SK-N-SH (cell line): Measurements from ENCODE around the gene WWOX. TPM values are rescaled to one million over a fixed set of nuclear protein-coding genes. Genes with fewer than 3 reads are reported as not detected.

Experiments
- CTCF ChIA-PET: fragments of 300-600, 350-600 bp; formaldehyde crosslinking; extraction: SDS; loops from one replicate; lab custom pipeline; 2021; lab: Yijun Ruan, JAX
- POLR2A ChIA-PET: fragments of 350-600 bp; sonication (Branson Sonifier 250); formaldehyde crosslinking; extraction: SDS; loops from one replicate; lab custom pipeline; 2020; ENCODE audit warnings: antibody characterized with exemption, inconsistent platforms; lab: Yijun Ruan, JAX
- DNase-seq: peaks from one replicate; pipeline ENCODE4 v3.0.0; 2012
- H2AFZ ChIP-seq: fragments of 200-600 bp; sonication (generic); 2 replicates; pipeline ENCODE4 v1.8.1; 2016; ENCODE audit warnings: antibody characterized with exemption, mild to moderate bottlenecking, low read depth
- H3F3A ChIP-seq: fragments of 200-600 bp; sonication (generic); replicated peaks from 2 replicates; pipeline ENCODE3; 2016; ENCODE audit warnings: antibody characterized with exemption, mild to moderate bottlenecking; ENCODE audit not compliant: insufficient read depth
- H3K27ac ChIP-seq, 2 experiments: fragments of 200-500 bp in 1 of 2; fragments of 200-600 bp in 1 of 2; sonication (Bioruptor generic) in 1 of 2; sonication (generic), shearing (Covaris generic) in 1 of 2; 2 replicates each; pipeline versions ENCODE4 v1.5.1 to v1.6.1; 2014 to 2016; ENCODE audit warnings: low read depth in 2 of 2, inconsistent platforms in 1 of 2, low read length in 1 of 2, mild to moderate bottlenecking in 1 of 2, mixed read lengths in 1 of 2
- H3K27me3 ChIP-seq: fragments of 200-600 bp; sonication (generic), shearing (Covaris generic); 2 replicates; pipeline ENCODE4 v1.6.1; 2016; ENCODE audit warnings: mixed run types; ENCODE audit not compliant: insufficient read depth
- H3K36me3 ChIP-seq, 2 experiments: fragments of 200-500 bp in 1 of 2; fragments of 200-600 bp in 1 of 2; sonication (Bioruptor generic) in 1 of 2; sonication (generic) in 1 of 2; replicated peaks in 1 of 2; 2 replicates each; pipeline versions ENCODE3 to v1.5.1; 2014 to 2016; ENCODE audit warnings: low read length in 1 of 2, mild to moderate bottlenecking in 1 of 2; ENCODE audit not compliant: insufficient read depth in 2 of 2, control insufficient read depth in 1 of 2
- H3K4me1 ChIP-seq, 2 experiments: fragments of 200-500 bp in 1 of 2; fragments of 200-600 bp in 1 of 2; sonication (Bioruptor generic) in 1 of 2; sonication (generic), shearing (Covaris generic) in 1 of 2; 2 replicates each; pipeline versions ENCODE4 v1.5.1 to v1.6.1; 2014 to 2016; ENCODE audit warnings: low read depth in 1 of 2, low read length in 1 of 2, mixed run types in 1 of 2; ENCODE audit not compliant: insufficient read depth in 2 of 2, control insufficient read depth in 1 of 2
- H3K4me2 ChIP-seq: fragments of 200-600 bp; sonication (generic), shearing (Covaris generic); 2 replicates; pipeline ENCODE4 v1.6.1; 2017; ENCODE audit warnings: mixed run types
- H3K4me3 ChIP-seq, 2 experiments: fragments of 200-500 bp in 1 of 2; fragments of 200-600 bp in 1 of 2; sonication (Bioruptor generic) in 1 of 2; sonication (generic), shearing (Covaris generic) in 1 of 2; 2 replicates each; pipeline versions ENCODE4 v1.5.1 to v1.8.1; 2014 to 2016; ENCODE audit warnings: low read depth in 2 of 2, inconsistent platforms in 1 of 2, low read length in 1 of 2, mild to moderate bottlenecking in 1 of 2, mixed read lengths in 1 of 2, moderate library complexity in 1 of 2
- H3K79me2 ChIP-seq: fragments of 200-600 bp; sonication (generic); 2 replicates; pipeline ENCODE4 v1.8.1; 2017; ENCODE audit warnings: mild to moderate bottlenecking; ENCODE audit not compliant: insufficient read depth
- H3K9ac ChIP-seq: fragments of 200-600 bp; sonication (generic); 2 replicates; pipeline ENCODE4 v1.6.1; 2017; ENCODE audit warnings: mixed run types
- H3K9me2 ChIP-seq: fragments of 200-600 bp; sonication (generic); 2 replicates; pipeline ENCODE4 v1.6.1; 2017; ENCODE audit warnings: mixed run types
- H3K9me3 ChIP-seq: fragments of 200-600 bp; sonication (generic); 2 replicates; pipeline ENCODE4 v1.6.1; 2017; ENCODE audit warnings: mixed run types, mild to moderate bottlenecking, moderate library complexity
- H4K20me1 ChIP-seq: fragments of 200-600 bp; sonication (generic); 2 replicates; pipeline ENCODE4 v1.6.1; 2017; ENCODE audit warnings: mild to moderate bottlenecking, mixed run types; ENCODE audit not compliant: insufficient read depth
- CHD2 ChIP-seq: fragments of 150-350 bp; IDR thresholded peaks from 2 replicates; pipeline ENCODE4 v1.6.1; 2018; ENCODE audit warnings: low read length; ENCODE audit not compliant: partially characterized antibody
- EP300 ChIP-seq, 2 experiments: IDR thresholded peaks; 2 replicates each; pipeline versions ENCODE4 v1.4.0 to v1.6.1; 2012; ENCODE audit warnings: borderline replicate concordance in 1 of 2, low read depth in 1 of 2, low read length in 1 of 2
- EZH2phosphoT487 ChIP-seq: fragments of 200-600 bp; sonication (generic); IDR thresholded peaks from 2 replicates; pipeline ENCODE4 v1.6.1; 2017; ENCODE audit warnings: low read depth, mixed run types, mild to moderate bottlenecking, antibody characterized with exemption, moderate library complexity, borderline replicate concordance
- FOXM1 ChIP-seq: IDR thresholded peaks from 2 replicates; pipeline ENCODE4 v1.4.0; 2012; ENCODE audit warnings: low read depth, mild to moderate bottlenecking
- GABPA ChIP-seq: IDR thresholded peaks from 2 replicates; pipeline ENCODE4 v1.4.0; 2012; ENCODE audit warnings: low read depth, mild to moderate bottlenecking
- MEF2A ChIP-seq: IDR thresholded peaks from 2 replicates; pipeline ENCODE4 v1.4.0; 2012; ENCODE audit warnings: low read depth, borderline replicate concordance
- POLR2AphosphoS5 ChIP-seq: IDR thresholded peaks from 2 replicates; pipeline ENCODE4 v1.6.1; 2012; ENCODE audit warnings: low read depth, low read length
- RFX5 ChIP-seq: IDR thresholded peaks from 2 replicates; pipeline ENCODE4 v1.6.1; 2012; ENCODE audit warnings: mild to moderate bottlenecking, improper control_type of control experiment, low read length
- RXRA ChIP-seq: IDR thresholded peaks from 2 replicates; pipeline ENCODE4 v1.4.0; 2012; ENCODE audit warnings: low read depth, mild to moderate bottlenecking, borderline replicate concordance
- SMC3 ChIP-seq: IDR thresholded peaks from 2 replicates; pipeline ENCODE4 v1.6.1; 2012; ENCODE audit warnings: low read depth, low read length, improper control_type of control experiment
- TAF1 ChIP-seq: IDR thresholded peaks from 2 replicates; pipeline ENCODE4 v1.6.1; 2012; ENCODE audit warnings: low read depth, mild to moderate bottlenecking, low read length, moderate library complexity, borderline replicate concordance
- TEAD4 ChIP-seq: IDR thresholded peaks from 2 replicates; pipeline ENCODE4 v1.4.0; 2012; ENCODE audit warnings: mild to moderate bottlenecking, borderline replicate concordance; ENCODE audit not compliant: insufficient read depth
- USF2 ChIP-seq: fragments of 150-350 bp; IDR thresholded peaks from 2 replicates; pipeline ENCODE4 v1.6.1; 2017; ENCODE audit warnings: antibody characterized with exemption, low read length, low read depth, borderline replicate concordance
- WGBS: methylation state at CpG from one replicate; pipeline ENCODE4 v1.1.6; 2017; ENCODE audit warnings: low lambda C conversion rate; 5-methylcytosine and 5-hydroxymethylcytosine counted together
- polyA plus RNA-seq, 3 experiments: library from polyadenylated mRNA; depleted of rRNA; stranded (reverse); fragments of >200 nt; gene quantifications; 2 replicates each; pipeline ENCODE4 v1.2.3, GENCODE V29; 2012
- TF ChIP-seq, protein P1 (sequence below): IDR thresholded peaks from 2 replicates; pipeline ENCODE4 v1.4.0; 2012; ENCODE audit warnings: low read depth
- TF ChIP-seq, protein P2 (sequence below): IDR thresholded peaks from 2 replicates; pipeline ENCODE4; 2012
- TF ChIP-seq, protein P3 (sequence below): fragments of 200-600 bp; sonication (generic); IDR thresholded peaks from 2 replicates; pipeline ENCODE4 v1.6.1; 2017; ENCODE audit warnings: antibody characterized with exemption, mild to moderate bottlenecking, moderate library complexity
- TF ChIP-seq, protein P4 (sequence below): IDR thresholded peaks from 2 replicates; pipeline ENCODE4 v1.6.1; 2012; ENCODE audit warnings: mild to moderate bottlenecking, low read depth, low read length, moderate library complexity

Gene WWOX
- polyA plus RNA-seq, 1 of the 3 experiments (the other 2 are of a cell fraction): 10.8 TPM

DNA sequence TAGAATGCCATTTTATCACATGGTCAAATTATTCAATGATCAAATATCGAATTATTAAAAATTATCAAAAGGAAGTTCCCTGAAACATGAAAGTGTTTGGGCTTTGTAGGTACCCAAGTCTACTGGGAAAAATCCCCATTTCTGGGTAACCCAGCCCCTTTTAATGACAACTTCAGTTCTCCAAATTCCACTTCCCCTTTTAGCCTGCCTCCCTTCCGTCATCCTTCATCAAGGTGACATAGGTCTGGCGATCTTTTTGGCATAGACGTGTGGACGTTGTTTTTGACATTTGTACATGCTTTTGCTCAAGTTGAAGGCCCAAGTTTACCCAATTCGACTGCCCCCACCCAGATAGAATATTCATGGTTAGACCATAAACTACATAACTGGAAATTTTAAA is 840.1 kb downstream of the WWOX start:
- DNase-seq: no peak
- Histone ChIP-seq H2AFZ (no peak overlapping the region), H4K20me1 (no peaks in the 10 kb centered on the region), H3K9ac (no peak overlapping the region), H3K4me1 (no peaks in the 10 kb centered on the region), H3K9me2 (no peaks in the 10 kb centered on the region), H3K36me3 (no peaks in the 10 kb centered on the region), H3K79me2 (no peaks in the 10 kb centered on the region), H3K27me3 (no peaks in the 10 kb centered on the region), H3K4me2 (no peak overlapping the region), H3K4me3 (no peak overlapping the region), H3F3A (no peaks in the 10 kb centered on the region), H3K27ac (no peak overlapping the region), H3K9me3 (no peaks in the 10 kb centered on the region)
- WGBS: 32% methylated on average over 6 of the region's 6 CpGs
- ChIA-PET POLR2A (no interaction called here), CTCF (interaction anchor here (1.4 kb wide), 1 partner anchor 14 kb away, joined by 3 read pairs; no protein-coding TSS in a partner anchor)
- TF ChIP-seq, protein P1, sequence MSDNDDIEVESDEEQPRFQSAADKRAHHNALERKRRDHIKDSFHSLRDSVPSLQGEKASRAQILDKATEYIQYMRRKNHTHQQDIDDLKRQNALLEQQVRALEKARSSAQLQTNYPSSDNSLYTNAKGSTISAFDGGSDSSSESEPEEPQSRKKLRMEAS: no peak
- TF ChIP-seq EP300 (IDR thresholded peaks at IDR 0.05; ENCODE audit: borderline replicate concordance in 1 of 2, low read depth in 1 of 2, low read length in 1 of 2) (no peak), USF2 (no peak), RFX5 (no peak), EZH2phosphoT487 (no peak), TEAD4 (no peak), TAF1 (no peak), FOXM1 (no peak), CHD2 (no peak), GABPA (no peak), MEF2A (no peak), POLR2AphosphoS5 (no peak), RXRA (no peak), SMC3 (no peak)
- TF ChIP-seq, protein P2, sequence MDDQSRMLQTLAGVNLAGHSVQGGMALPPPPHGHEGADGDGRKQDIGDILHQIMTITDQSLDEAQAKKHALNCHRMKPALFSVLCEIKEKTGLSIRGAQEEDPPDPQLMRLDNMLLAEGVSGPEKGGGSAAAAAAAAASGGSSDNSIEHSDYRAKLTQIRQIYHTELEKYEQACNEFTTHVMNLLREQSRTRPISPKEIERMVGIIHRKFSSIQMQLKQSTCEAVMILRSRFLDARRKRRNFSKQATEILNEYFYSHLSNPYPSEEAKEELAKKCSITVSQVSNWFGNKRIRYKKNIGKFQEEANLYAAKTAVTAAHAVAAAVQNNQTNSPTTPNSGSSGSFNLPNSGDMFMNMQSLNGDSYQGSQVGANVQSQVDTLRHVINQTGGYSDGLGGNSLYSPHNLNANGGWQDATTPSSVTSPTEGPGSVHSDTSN: no peak
- TF ChIP-seq, protein P3, sequence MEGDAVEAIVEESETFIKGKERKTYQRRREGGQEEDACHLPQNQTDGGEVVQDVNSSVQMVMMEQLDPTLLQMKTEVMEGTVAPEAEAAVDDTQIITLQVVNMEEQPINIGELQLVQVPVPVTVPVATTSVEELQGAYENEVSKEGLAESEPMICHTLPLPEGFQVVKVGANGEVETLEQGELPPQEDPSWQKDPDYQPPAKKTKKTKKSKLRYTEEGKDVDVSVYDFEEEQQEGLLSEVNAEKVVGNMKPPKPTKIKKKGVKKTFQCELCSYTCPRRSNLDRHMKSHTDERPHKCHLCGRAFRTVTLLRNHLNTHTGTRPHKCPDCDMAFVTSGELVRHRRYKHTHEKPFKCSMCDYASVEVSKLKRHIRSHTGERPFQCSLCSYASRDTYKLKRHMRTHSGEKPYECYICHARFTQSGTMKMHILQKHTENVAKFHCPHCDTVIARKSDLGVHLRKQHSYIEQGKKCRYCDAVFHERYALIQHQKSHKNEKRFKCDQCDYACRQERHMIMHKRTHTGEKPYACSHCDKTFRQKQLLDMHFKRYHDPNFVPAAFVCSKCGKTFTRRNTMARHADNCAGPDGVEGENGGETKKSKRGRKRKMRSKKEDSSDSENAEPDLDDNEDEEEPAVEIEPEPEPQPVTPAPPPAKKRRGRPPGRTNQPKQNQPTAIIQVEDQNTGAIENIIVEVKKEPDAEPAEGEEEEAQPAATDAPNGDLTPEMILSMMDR: no peak
- TF ChIP-seq, protein P4, sequence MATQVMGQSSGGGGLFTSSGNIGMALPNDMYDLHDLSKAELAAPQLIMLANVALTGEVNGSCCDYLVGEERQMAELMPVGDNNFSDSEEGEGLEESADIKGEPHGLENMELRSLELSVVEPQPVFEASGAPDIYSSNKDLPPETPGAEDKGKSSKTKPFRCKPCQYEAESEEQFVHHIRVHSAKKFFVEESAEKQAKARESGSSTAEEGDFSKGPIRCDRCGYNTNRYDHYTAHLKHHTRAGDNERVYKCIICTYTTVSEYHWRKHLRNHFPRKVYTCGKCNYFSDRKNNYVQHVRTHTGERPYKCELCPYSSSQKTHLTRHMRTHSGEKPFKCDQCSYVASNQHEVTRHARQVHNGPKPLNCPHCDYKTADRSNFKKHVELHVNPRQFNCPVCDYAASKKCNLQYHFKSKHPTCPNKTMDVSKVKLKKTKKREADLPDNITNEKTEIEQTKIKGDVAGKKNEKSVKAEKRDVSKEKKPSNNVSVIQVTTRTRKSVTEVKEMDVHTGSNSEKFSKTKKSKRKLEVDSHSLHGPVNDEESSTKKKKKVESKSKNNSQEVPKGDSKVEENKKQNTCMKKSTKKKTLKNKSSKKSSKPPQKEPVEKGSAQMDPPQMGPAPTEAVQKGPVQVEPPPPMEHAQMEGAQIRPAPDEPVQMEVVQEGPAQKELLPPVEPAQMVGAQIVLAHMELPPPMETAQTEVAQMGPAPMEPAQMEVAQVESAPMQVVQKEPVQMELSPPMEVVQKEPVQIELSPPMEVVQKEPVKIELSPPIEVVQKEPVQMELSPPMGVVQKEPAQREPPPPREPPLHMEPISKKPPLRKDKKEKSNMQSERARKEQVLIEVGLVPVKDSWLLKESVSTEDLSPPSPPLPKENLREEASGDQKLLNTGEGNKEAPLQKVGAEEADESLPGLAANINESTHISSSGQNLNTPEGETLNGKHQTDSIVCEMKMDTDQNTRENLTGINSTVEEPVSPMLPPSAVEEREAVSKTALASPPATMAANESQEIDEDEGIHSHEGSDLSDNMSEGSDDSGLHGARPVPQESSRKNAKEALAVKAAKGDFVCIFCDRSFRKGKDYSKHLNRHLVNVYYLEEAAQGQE: no peak
